Peyer's patch (tissue), 4 donors: ENCODE data around the gene CHST4. TPM values are rescaled to one million over a fixed set of nuclear protein-coding genes. Genes with fewer than 3 reads are reported as not detected.

Experiments used
- DNase-seq, 3 donors: peaks; one replicate each; pipeline ENCODE4 v3.0.0-alpha.2; 2017 to 2019
- H3K27ac ChIP-seq, 4 donors: fragments of 200-600 bp; sonication (generic); one replicate each; pipeline ENCODE4 v1.5.1; 2016 to 2019
- H3K27me3 ChIP-seq, 2 donors: fragments of 200-600 bp; sonication (generic); one replicate each; pipeline ENCODE4 v1.5.1; 2019
- H3K36me3 ChIP-seq, 3 donors: fragments of 200-600 bp; sonication (generic); one replicate each; pipeline ENCODE4 v1.5.1; 2016 to 2019
- H3K4me1 ChIP-seq, 4 donors: fragments of 200-600 bp; sonication (generic); one replicate each; pipeline ENCODE4 v1.5.1; 2016 to 2019
- H3K4me3 ChIP-seq, 4 donors: fragments of 200-600 bp; sonication (generic); 1 replicate in 3 of 4; 2 replicates in 1 of 4; pipeline ENCODE4 v1.5.1; 2016 to 2019; ENCODE audit warnings: mild to moderate bottlenecking in 1 of 4
- H3K9me3 ChIP-seq, 4 donors: fragments of 200-600 bp; sonication (generic); one replicate each; pipeline ENCODE4 v1.5.1; 2016 to 2019; ENCODE audit warnings: mild to moderate bottlenecking in 1 of 4
- POLR2A ChIP-seq, 2 donors: fragments of 450-650 bp; IDR thresholded peaks; one replicate each; pipeline ENCODE4 v1.5.1; 2017; ENCODE audit warnings: antibody characterized with exemption in 2 of 2, mild to moderate bottlenecking in 2 of 2, moderate library complexity in 2 of 2
- small RNA-seq, 2 donors: library from RNA; depleted of rRNA; stranded (forward); fragments of <200 nt; gene quantifications; one replicate each; pipeline ENCODE3, GENCODE V24; 2016
- total RNA-seq, 4 donors: library from RNA; depleted of rRNA; stranded (reverse); fragments of >200 nt; gene quantifications; one replicate each; pipeline ENCODE4 v1.1.0, GENCODE V29; 2016
- TF ChIP-seq, protein P1 (sequence below), 6 experiments: fragments of 450-650 bp in 4 of 6; fragments of 200-600 bp in 2 of 6; sonication (generic) in 1 of 6; IDR thresholded peaks; one replicate each; pipeline ENCODE4 v1.5.1; 2017 to 2019; ENCODE audit warnings: antibody characterized with exemption in 6 of 6, mild to moderate bottlenecking in 3 of 6, moderate library complexity in 1 of 6

Gene CHST4
- total RNA-seq, 4 donors from 2014 or later, result not detected

DNA sequence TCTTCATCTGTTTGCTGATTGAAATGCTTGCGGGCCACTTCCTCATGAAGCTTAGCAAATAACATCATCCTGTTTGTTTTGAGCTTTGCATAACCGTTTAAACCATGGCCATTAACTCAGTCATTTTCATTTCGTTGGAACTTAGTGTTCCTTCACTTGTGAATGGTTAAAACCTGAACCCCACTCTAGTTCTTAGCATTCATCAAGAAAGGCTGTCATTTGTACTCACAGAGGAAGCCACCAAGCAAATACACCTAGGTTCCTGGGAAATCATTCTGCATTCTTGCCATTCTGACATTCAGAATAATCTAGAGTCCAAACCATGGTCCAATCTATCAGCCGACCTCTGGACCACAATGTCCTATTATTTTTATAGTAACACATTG is 59.1 kb downstream of the CHST4 start:
- TF ChIP-seq, protein P1, sequence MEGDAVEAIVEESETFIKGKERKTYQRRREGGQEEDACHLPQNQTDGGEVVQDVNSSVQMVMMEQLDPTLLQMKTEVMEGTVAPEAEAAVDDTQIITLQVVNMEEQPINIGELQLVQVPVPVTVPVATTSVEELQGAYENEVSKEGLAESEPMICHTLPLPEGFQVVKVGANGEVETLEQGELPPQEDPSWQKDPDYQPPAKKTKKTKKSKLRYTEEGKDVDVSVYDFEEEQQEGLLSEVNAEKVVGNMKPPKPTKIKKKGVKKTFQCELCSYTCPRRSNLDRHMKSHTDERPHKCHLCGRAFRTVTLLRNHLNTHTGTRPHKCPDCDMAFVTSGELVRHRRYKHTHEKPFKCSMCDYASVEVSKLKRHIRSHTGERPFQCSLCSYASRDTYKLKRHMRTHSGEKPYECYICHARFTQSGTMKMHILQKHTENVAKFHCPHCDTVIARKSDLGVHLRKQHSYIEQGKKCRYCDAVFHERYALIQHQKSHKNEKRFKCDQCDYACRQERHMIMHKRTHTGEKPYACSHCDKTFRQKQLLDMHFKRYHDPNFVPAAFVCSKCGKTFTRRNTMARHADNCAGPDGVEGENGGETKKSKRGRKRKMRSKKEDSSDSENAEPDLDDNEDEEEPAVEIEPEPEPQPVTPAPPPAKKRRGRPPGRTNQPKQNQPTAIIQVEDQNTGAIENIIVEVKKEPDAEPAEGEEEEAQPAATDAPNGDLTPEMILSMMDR (IDR thresholded peaks at IDR 0.05), result no peak
- TF ChIP-seq POLR2A (IDR thresholded peaks at IDR 0.05), result no peak
- Histone ChIP-seq H3K27ac (no peak overlapping the region), H3K9me3 (no peaks in the 10 kb centered on the region), H3K27me3 (no peaks in the 10 kb centered on the region), H3K4me3 (no peak overlapping the region), H3K36me3 (no peaks in the 10 kb centered on the region), H3K4me1 (no peaks in the 10 kb centered on the region)
- DNase-seq, result no peak

Small RNA genes lying within 50 kb of the gene (small RNA-seq; reads per million reads assigned to genes)
- gene RNU6-1061P, result 0 reads per million in 2 donors

Other genes starting within 250 kb of the CHST4 start
- gene CMTR2, start 237.0 kb upstream of the CHST4 start, total RNA-seq, result 10 to 100 TPM; 18.2 to 50.6 (median 37.0) TPM
- 1 to 10 TPM in 3 of 4 donors, not detected in 1; 2.3 to 5.5 (median 3.6) TPM for gene CALB2, start 167.7 kb upstream of the CHST4 start, total RNA-seq
- not detected for gene TLE7, start 84.4 kb upstream of the CHST4 start, total RNA-seq
- gene ZNF23, start 64.2 kb upstream of the CHST4 start, total RNA-seq, result 10 to 100 TPM in 2 of 4 donors, 1 to 10 TPM in 2; 4.4 to 28.9 (median 9.5) TPM
- gene ZNF19, start 37.1 kb upstream of the CHST4 start, total RNA-seq, result 10 to 100 TPM in 2 of 4 donors, 1 to 10 TPM in 2; 4.4 to 14.9 (median 10.1) TPM
- gene TAT, start 50.7 kb downstream of the CHST4 start, total RNA-seq, result 1 to 10 TPM in 3 of 4 donors, not detected in 1; 2.4 to 5.8 (median 3.1) TPM
- 100 to 1,000 TPM in 3 of 4 donors, 10 to 100 TPM in 1; 66.0 to 167 (median 154) TPM for gene MARVELD3, start 99.8 kb downstream of the CHST4 start, total RNA-seq
- gene PHLPP2, start 198.3 kb downstream of the CHST4 start, total RNA-seq, result 100 to 1,000 TPM in 3 of 4 donors, 10 to 100 TPM in 1; 18.2 to 170 (median 116) TPM